T-helper 1 cell (primary cell): ENCODE measurements around the gene PAQR9.

Experiments used
- DNase-seq, 5 donors: peaks; one replicate each; pipeline ENCODE4 v3.0.0-alpha.2; 2012 to 2020

The PAQR9 gene

GRCh38 chr3:142914286-142914811 lies 49.1 kb downstream of the PAQR9 start:
- no peak for DNase-seq

- no peak for DNase-seq
These were observed 50.0 kb downstream of the PAQR9 start for GRCh38 chr3:142913432-142913831.

GRCh38 chr3:142912402-142913172 lies 50.9 kb downstream of the PAQR9 start:
- no peak for DNase-seq
